Right lobe of liver (tissue), 6 donors: Measurements from ENCODE around the gene EPHA4. TPM values are rescaled to one million over a fixed set of nuclear protein-coding genes. Genes with fewer than 3 reads are reported as not detected.

Experiments
- ATAC-seq, 4 donors: fragments of 200-7000 bp; cut with Tn5 transposase; one replicate each; pipeline ENCODE4 v1.9.1; 2020; ENCODE audit warnings: mild to moderate bottlenecking in 4 of 4, moderate library complexity in 4 of 4
- DNase-seq, 3 donors: peaks; one replicate each; pipeline ENCODE4 v3.0.0-alpha.2; 2020
- H3K27ac ChIP-seq, 3 donors: fragments of 200-600 bp; one replicate each; pipeline ENCODE4 v1.8.0; 2022
- H3K27me3 ChIP-seq, 2 donors: fragments of 200-600 bp; one replicate each; pipeline ENCODE4 v1.8.0; 2022
- H3K36me3 ChIP-seq, 4 donors: fragments of 200-600 bp; sonication (generic) in 1 of 4; one replicate each; pipeline versions ENCODE4 v1.5.1 to v1.8.0; 2017 to 2022; ENCODE audit warnings: control low read depth in 1 of 4
- H3K4me1 ChIP-seq, 4 donors: fragments of 200-600 bp; sonication (generic) in 1 of 4; one replicate each; pipeline versions ENCODE4 v1.5.1 to v1.8.0; 2017 to 2022; ENCODE audit warnings: control low read depth in 1 of 4
- H3K4me3 ChIP-seq, 3 donors: fragments of 200-600 bp; one replicate each; pipeline ENCODE4 v1.8.0; 2022
- H3K9me3 ChIP-seq, 4 donors: fragments of 200-600 bp; sonication (generic) in 1 of 4; one replicate each; pipeline versions ENCODE4 v1.5.1 to v1.8.0; 2017 to 2022; ENCODE audit warnings: control low read depth in 1 of 4
- POLR2A ChIP-seq: fragments of 450-650 bp; IDR thresholded peaks from one replicate; pipeline ENCODE4 v1.6.1; 2017; ENCODE audit warnings: antibody characterized with exemption, mild to moderate bottlenecking
- WGBS: methylation state at CpG from one replicate; pipeline ENCODE4 v1.1.6; 2018; ENCODE audit warnings: low coverage, low lambda C conversion rate; ENCODE audit not compliant: insufficient coverage; ENCODE audit errors: missing lambda C conversion rate; 5-methylcytosine and 5-hydroxymethylcytosine counted together
- intact Hi-C, 2 donors: fragments of 100-400 bp; cut with DNase I; formaldehyde crosslinking; loops; one replicate each; pipeline versions ENCODE4 v1.11.2 to v1.14.1; 2022
- total RNA-seq, 6 experiments: library from RNA; depleted of rRNA in 2 of 6; stranded (reverse); fragments of >200 nt in 2 of 6; fragmentation: NEBNext Ultra II Directional in 3 of 6; extraction: Animal tissue kit (Norgen Biotek cat#: 25700) in 3 of 6; gene quantifications; one replicate each; pipeline versions ENCODE4 v1.1.0 to v1.2.4, GENCODE V29; 2016 to 2023
- TF ChIP-seq, protein P1 (sequence below), 4 donors: fragments of 200-600 bp in 3 of 4; fragments of 450-650 bp in 1 of 4; IDR thresholded peaks; one replicate each; pipeline versions ENCODE4 v1.5.1 to v1.8.0; 2016 to 2022; ENCODE audit warnings: antibody characterized with exemption in 4 of 4, mild to moderate bottlenecking in 2 of 4
- donor health status: DM: no; HTN: yes; CAD: no.
- donor health status: DM: no; HTN: no; CAD: no.
- donor health status: DM: no; HTN: no; CAD: no.
- donor health status: DM: no; HTN: yes; CAD: no.
- donor health status: DM: no; HTN: yes; CAD: no.

EPHA4 gene
- total RNA-seq, 6 experiments from 2014 or later: 0.61 to 2.9 (median 1.0) TPM

DNA sequence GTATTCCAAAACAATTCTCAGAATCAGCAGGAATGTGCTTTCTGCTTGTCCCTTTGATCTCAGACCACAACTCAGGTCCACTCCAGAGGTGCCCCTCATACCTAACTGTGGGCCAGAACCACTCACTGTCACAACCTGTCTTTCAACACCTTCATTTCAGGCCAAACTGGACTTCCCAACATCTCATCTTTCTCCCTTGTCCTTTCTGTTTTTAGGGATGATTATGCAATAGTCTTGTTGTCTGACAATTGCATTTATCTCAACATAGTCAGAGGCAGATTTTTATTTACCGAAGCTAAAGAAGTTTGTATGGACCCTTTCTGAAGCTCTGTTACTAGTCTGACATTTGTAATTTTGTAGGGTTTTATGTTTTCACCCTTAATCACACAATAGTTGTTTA, 95.9 kb downstream of the EPHA4 start:
- DNase-seq (no peak), ATAC-seq (no peak)
- TF ChIP-seq POLR2A: no peak
- TF ChIP-seq, protein P1, sequence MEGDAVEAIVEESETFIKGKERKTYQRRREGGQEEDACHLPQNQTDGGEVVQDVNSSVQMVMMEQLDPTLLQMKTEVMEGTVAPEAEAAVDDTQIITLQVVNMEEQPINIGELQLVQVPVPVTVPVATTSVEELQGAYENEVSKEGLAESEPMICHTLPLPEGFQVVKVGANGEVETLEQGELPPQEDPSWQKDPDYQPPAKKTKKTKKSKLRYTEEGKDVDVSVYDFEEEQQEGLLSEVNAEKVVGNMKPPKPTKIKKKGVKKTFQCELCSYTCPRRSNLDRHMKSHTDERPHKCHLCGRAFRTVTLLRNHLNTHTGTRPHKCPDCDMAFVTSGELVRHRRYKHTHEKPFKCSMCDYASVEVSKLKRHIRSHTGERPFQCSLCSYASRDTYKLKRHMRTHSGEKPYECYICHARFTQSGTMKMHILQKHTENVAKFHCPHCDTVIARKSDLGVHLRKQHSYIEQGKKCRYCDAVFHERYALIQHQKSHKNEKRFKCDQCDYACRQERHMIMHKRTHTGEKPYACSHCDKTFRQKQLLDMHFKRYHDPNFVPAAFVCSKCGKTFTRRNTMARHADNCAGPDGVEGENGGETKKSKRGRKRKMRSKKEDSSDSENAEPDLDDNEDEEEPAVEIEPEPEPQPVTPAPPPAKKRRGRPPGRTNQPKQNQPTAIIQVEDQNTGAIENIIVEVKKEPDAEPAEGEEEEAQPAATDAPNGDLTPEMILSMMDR (IDR thresholded peaks at IDR 0.05): no peak
- H3K9me3 ChIP-seq: no peaks in the 10 kb centered on the region
- H3K4me1 ChIP-seq: no peaks in the 10 kb centered on the region
- no peak overlapping the region for H3K27ac ChIP-seq
- intact Hi-C loops: no loop called here
- no peaks in the 10 kb centered on the region for H3K36me3 ChIP-seq
- no peaks in the 10 kb centered on the region for H3K27me3 ChIP-seq
- H3K4me3 ChIP-seq: no peak overlapping the region
- 62% methylated on average over 1 of the region's 1 CpG for WGBS

- no peaks in the 10 kb centered on the region for H3K27me3 ChIP-seq
- no peak for DNase-seq
- intact Hi-C loops: no loop called here
- TF ChIP-seq, protein P1 (IDR thresholded peaks at IDR 0.05): no peak
- no peak for TF ChIP-seq POLR2A
- H3K27ac ChIP-seq: no peak overlapping the region
- H3K4me1 ChIP-seq: no peaks in the 10 kb centered on the region
- ATAC-seq: no peak
- H3K9me3 ChIP-seq: no peaks in the 10 kb centered on the region
- H3K36me3 ChIP-seq: no peaks in the 10 kb centered on the region
- H3K4me3 ChIP-seq: no peak overlapping the region
These were observed 98.7 kb downstream of the EPHA4 start for GRCh38 chr2:221473451-221473850.

DNA sequence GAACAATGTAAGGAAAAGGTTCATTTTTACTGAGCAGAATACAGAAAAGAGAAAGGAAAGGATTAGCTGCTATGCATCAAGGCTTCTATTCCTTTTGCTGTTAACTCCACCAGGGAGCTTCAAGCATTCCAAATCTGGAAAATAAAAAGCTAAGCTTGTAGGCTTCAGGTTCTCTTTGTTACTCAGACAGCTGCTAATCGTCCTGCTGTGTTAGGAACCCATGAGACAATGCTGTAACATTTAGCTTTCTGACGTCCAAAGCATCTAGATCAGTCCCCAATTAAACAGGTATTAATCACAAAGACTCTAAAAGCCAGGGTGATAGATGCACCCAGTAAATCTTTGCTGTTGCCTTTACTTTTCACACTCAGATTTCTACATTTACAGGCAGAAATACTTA, 103.8 kb downstream of the EPHA4 start:
- 17% methylated on average over 2 of the region's 2 CpGs for WGBS
- Histone ChIP-seq H3K27ac (no peak overlapping the region), H3K4me3 (no peak overlapping the region), H3K4me1 (no peaks in the 10 kb centered on the region), H3K27me3 (no peaks in the 10 kb centered on the region), H3K36me3 (no peaks in the 10 kb centered on the region), H3K9me3 (no peaks in the 10 kb centered on the region)
- intact Hi-C loops: no loop called here
- ATAC-seq (no peak), DNase-seq (no peak)
- TF ChIP-seq POLR2A: no peak
- TF ChIP-seq, protein P1 (IDR thresholded peaks at IDR 0.05): no peak

DNA sequence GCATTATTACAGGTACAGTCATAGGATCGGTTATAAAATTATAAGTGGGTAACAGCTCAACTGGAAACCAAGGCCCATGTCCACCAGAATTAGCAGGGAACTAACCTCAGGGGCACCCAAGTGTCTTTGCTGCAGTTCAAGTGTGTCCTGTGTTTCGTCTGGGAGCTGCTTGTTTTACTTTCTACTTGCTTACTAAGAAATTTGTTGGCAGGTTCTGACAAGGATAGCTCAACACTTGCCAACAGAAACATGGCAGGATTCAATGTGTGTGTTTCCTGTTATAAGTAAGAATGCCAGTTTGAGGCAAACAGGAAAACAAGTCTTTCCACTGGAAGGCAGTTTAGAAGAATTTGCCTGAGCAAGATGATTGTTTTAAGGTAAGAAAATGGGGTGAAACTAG, 104.5 kb downstream of the EPHA4 start:
- no peaks in the 10 kb centered on the region for H3K4me1 ChIP-seq
- no peak for ATAC-seq
- WGBS: 42% methylated on average over 2 of the region's 2 CpGs
- intact Hi-C loops: no loop called here
- no peak for DNase-seq
- H3K9me3 ChIP-seq: no peaks in the 10 kb centered on the region
- H3K27me3 ChIP-seq: no peaks in the 10 kb centered on the region
- H3K4me3 ChIP-seq: no peak overlapping the region
- H3K27ac ChIP-seq: no peak overlapping the region
- TF ChIP-seq, protein P1 (IDR thresholded peaks at IDR 0.05): no peak
- no peak for TF ChIP-seq POLR2A
- no peaks in the 10 kb centered on the region for H3K36me3 ChIP-seq

DNA sequence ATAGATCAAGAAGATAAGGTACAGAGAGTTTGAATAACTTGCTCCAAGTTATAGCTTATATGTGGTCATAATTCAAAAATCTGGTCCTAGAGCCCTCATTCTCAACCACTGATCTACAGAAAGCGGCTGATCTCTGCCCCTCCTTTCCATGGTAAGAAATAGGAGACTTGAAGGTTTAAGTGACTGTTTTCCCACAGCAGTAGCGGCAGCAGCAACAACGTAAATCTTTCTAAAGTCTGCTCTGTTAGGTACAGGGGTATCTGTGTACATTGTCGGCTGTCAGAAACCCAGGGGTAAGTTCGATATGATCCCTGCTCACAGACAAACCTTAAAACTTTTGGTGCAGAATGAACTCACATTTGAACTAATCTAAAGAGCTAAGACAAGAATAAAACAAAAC, 105.4 kb downstream of the EPHA4 start:
- H3K36me3 ChIP-seq: no peaks in the 10 kb centered on the region
- DNase-seq (no peak), ATAC-seq (no peak)
- intact Hi-C loops: no loop called here
- no peaks in the 10 kb centered on the region for H3K9me3 ChIP-seq
- H3K27me3 ChIP-seq: no peaks in the 10 kb centered on the region
- 73% methylated on average over 5 of the region's 5 CpGs for WGBS
- no peak overlapping the region for H3K27ac ChIP-seq
- no peak overlapping the region for H3K4me3 ChIP-seq
- H3K4me1 ChIP-seq: no peaks in the 10 kb centered on the region
- no peak for TF ChIP-seq POLR2A
- TF ChIP-seq, protein P1 (IDR thresholded peaks at IDR 0.05): no peak
